ENCODE measurements around the gene PEAK1. TPM values are rescaled to one million over a fixed set of nuclear protein-coding genes. Genes with fewer than 3 reads are reported as not detected.

PEAK1 gene
- total RNA-seq, 1 experiment from 2014 or later = 36.7 TPM

DNA sequence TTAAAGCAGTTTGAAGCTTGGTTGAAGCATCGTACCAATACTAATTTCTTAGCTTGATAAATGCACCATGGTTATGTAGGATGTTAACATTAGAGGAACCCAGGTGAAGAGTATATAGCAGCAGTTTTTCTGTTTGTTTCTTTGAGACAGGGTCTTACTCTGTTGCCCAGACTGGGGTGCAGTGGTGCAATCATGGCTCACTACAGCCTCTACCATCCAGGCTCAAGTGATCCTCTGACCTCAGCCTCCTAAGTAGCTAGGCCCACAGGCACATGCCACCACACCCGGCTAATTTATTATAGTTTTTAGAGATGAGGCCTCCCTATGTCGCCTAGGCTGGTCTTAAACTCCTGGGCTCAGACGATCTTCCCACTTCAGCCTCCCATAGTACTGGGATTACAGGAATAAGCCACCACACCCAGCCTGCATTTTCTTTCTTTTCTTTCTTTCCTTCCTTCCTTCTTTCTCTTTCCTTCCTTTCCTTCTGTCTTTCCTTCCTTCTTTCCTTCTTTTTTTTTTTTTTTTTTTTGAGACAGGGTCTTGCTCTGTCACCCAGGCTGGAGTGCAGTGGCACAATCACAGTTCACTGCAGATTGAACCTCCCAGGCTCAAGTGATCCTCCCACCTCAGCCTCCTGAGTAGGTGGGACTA is 6.1 kb downstream of the PEAK1 start:
- no peak for DNase-seq (ENCODE audit: low spot score)
- CTCF ChIA-PET = no interaction called here
- no peak for TF ChIP-seq EZH2 (IDR thresholded peaks at IDR 0.05; ENCODE audit: borderline replicate concordance, low read depth, low read length, poor library complexity, severe bottlenecking)
- TF ChIP-seq, protein P1, sequence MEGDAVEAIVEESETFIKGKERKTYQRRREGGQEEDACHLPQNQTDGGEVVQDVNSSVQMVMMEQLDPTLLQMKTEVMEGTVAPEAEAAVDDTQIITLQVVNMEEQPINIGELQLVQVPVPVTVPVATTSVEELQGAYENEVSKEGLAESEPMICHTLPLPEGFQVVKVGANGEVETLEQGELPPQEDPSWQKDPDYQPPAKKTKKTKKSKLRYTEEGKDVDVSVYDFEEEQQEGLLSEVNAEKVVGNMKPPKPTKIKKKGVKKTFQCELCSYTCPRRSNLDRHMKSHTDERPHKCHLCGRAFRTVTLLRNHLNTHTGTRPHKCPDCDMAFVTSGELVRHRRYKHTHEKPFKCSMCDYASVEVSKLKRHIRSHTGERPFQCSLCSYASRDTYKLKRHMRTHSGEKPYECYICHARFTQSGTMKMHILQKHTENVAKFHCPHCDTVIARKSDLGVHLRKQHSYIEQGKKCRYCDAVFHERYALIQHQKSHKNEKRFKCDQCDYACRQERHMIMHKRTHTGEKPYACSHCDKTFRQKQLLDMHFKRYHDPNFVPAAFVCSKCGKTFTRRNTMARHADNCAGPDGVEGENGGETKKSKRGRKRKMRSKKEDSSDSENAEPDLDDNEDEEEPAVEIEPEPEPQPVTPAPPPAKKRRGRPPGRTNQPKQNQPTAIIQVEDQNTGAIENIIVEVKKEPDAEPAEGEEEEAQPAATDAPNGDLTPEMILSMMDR (conservative IDR thresholded peaks at IDR 0.05; ENCODE audit: low read depth, low read length) = no peak
- Histone ChIP-seq H3K36me3 (ENCODE audit: insufficient read depth, low read length, poor library complexity, severe bottlenecking) (no peaks in the 10 kb centered on the region), H3K27me3 (replicated peaks; ENCODE audit: insufficient read depth, low read depth, low read length, poor library complexity) (no peaks in the 10 kb centered on the region), H3K27ac (ENCODE audit: low read depth, low read length, poor library complexity, severe bottlenecking) (no peak overlapping the region), H3K4me3 (ENCODE audit: low read depth, low read length, poor library complexity, severe bottlenecking) (no peak overlapping the region), H3K9me3 (ENCODE audit: low read depth, low read length, poor library complexity, severe bottlenecking) (no peaks in the 10 kb centered on the region), H3K4me1 (ENCODE audit: insufficient read depth, low read length, poor library complexity, severe bottlenecking) (peaks cover 48% of the 10 kb centered on the region)
- intact Hi-C loops (cut with micrococcal nuclease; ENCODE audit: unreplicated experiment) = no loop called here
- BruUV-seq (replicated peaks) = no TSS peak
- POLR2A ChIA-PET (ENCODE audit: low non-redundant PET) = no interaction called here

DNA sequence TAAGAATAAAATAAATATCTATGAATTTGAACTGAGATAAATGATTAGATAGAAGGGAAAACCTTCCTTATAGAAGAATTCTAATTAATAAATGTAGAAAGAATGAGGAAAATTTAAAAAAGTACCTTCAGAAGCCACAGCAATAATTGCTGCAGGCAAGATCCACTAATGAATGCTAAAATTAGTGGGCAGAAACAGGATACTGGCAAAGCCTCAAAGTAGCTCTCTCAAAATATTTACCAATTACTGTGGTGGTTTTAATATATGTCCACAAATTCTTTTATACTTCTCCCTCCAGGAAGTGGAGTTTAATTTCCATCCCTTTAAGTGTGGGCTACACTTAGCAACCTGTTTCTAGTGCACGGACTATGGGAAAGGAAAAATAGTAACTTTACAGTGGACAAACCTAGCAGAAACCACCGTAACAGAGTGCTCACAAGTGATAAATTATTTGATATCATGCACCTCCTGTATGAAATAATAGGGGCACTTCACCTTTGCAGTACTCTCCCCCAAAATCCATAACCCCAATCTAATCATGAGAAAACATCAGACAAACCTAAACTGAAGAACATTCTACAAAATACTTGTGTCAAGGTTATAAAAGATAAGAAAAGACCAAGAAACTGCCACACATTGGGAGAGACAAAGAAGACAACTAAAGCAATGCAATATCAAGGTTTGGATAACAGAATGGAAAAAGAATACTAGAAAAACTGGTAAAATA is 6.8 kb downstream of the PEAK1 start:
- intact Hi-C loops (cut with micrococcal nuclease; ENCODE audit: unreplicated experiment) = no loop called here
- ChIA-PET CTCF (no interaction called here), POLR2A (ENCODE audit: low non-redundant PET) (no interaction called here)
- BruUV-seq (replicated peaks) = no TSS peak
- no peak overlapping the region for H3K27ac ChIP-seq (ENCODE audit: low read depth, low read length, poor library complexity, severe bottlenecking)
- no peaks in the 10 kb centered on the region for H3K36me3 ChIP-seq (ENCODE audit: insufficient read depth, low read length, poor library complexity, severe bottlenecking)
- H3K4me3 ChIP-seq (ENCODE audit: low read depth, low read length, poor library complexity, severe bottlenecking) = no peak overlapping the region
- TF ChIP-seq EZH2 (IDR thresholded peaks at IDR 0.05; ENCODE audit: borderline replicate concordance, low read depth, low read length, poor library complexity, severe bottlenecking) = no peak
- TF ChIP-seq, protein P1 (conservative IDR thresholded peaks at IDR 0.05; ENCODE audit: low read depth, low read length) = no peak
- H3K27me3 ChIP-seq (replicated peaks; ENCODE audit: insufficient read depth, low read depth, low read length, poor library complexity) = no peaks in the 10 kb centered on the region
- no peak for DNase-seq (ENCODE audit: low spot score)
- no peaks in the 10 kb centered on the region for H3K9me3 ChIP-seq (ENCODE audit: low read depth, low read length, poor library complexity, severe bottlenecking)
- H3K4me1 ChIP-seq (ENCODE audit: insufficient read depth, low read length, poor library complexity, severe bottlenecking) = peaks cover 42% of the 10 kb centered on the region

DNA sequence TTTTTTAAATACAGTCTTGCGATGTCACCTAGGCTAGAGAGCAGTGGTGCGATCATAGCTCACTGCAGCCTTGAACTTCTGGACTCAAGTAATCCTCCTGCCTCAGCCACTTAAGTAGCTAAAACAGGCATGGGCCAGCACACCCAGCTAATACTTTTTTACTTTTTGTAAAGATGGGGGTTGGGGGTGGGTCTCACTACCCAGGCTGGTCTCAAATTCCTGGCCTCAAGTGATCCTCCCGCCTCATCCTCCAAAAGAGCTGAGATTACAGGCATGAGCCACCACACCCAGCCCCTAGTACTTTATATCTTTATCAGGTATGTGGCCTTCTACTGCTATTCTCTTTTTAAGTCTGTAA is 8.3 kb downstream of the PEAK1 start:
- no peak for DNase-seq (ENCODE audit: low spot score)
- peaks cover 29% of the 10 kb centered on the region for H3K4me1 ChIP-seq (ENCODE audit: insufficient read depth, low read length, poor library complexity, severe bottlenecking)
- no peaks in the 10 kb centered on the region for H3K27me3 ChIP-seq (replicated peaks; ENCODE audit: insufficient read depth, low read depth, low read length, poor library complexity)
- no peak for TF ChIP-seq EZH2 (IDR thresholded peaks at IDR 0.05; ENCODE audit: borderline replicate concordance, low read depth, low read length, poor library complexity, severe bottlenecking)
- TF ChIP-seq, protein P1 (conservative IDR thresholded peaks at IDR 0.05; ENCODE audit: low read depth, low read length) = no peak
- BruUV-seq (replicated peaks) = no TSS peak
- intact Hi-C loops (cut with micrococcal nuclease; ENCODE audit: unreplicated experiment) = no loop called here
- H3K36me3 ChIP-seq (ENCODE audit: insufficient read depth, low read length, poor library complexity, severe bottlenecking) = no peaks in the 10 kb centered on the region
- POLR2A ChIA-PET (ENCODE audit: low non-redundant PET) = no interaction called here
- no peak overlapping the region for H3K4me3 ChIP-seq (ENCODE audit: low read depth, low read length, poor library complexity, severe bottlenecking)
- CTCF ChIA-PET = no interaction called here
- no peak overlapping the region for H3K27ac ChIP-seq (ENCODE audit: low read depth, low read length, poor library complexity, severe bottlenecking)
- H3K9me3 ChIP-seq (ENCODE audit: low read depth, low read length, poor library complexity, severe bottlenecking) = no peaks in the 10 kb centered on the region
